Esophagus mucosa (tissue), 1 donor: ENCODE measurements around the gene ZNF618. TPM values are rescaled to one million over a fixed set of nuclear protein-coding genes. Genes with fewer than 3 reads are reported as not detected.

Experiments
- ATAC-seq: fragments of 200-7000 bp; cut with Tn5 transposase; one replicate; pipeline ENCODE4 v1.9.1; 2020
- total RNA-seq: library from RNA; stranded (reverse); gene quantifications from one replicate; pipeline ENCODE4 v1.2.4, GENCODE V29; 2023
- donor health status: DM: yes; HTN: yes; CAD: no.

ZNF618 gene
- total RNA-seq, 1 donor from 2014 or later: 2.0 TPM

DNA sequence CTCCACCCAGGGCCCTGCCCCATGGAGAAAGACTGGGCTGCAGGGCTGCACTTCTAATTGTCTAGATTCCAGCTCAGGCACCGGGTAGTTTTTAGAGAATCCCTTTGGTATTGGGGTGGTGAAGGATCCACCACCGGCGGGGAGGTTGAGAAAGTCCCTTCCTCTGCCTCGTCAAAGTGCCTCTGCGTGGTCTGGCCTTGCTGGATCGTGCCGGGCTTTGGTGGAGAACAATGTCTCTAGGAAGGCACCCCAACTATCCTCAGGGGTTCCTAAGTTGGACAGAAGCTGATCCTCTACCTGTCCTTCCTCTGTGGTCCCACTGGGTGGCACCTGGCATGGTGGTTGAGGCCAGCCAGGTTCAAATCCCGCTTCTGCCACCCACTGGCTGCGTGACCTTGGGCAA, 209.3 kb downstream of the ZNF618 start:
- ATAC-seq: no peak

GRCh38 chr9:114086009-114086408, 209.9 kb downstream of the ZNF618 start:
- no peak for ATAC-seq

GRCh38 chr9:114086607-114087006, 210.5 kb downstream of the ZNF618 start:
- no peak for ATAC-seq

DNA sequence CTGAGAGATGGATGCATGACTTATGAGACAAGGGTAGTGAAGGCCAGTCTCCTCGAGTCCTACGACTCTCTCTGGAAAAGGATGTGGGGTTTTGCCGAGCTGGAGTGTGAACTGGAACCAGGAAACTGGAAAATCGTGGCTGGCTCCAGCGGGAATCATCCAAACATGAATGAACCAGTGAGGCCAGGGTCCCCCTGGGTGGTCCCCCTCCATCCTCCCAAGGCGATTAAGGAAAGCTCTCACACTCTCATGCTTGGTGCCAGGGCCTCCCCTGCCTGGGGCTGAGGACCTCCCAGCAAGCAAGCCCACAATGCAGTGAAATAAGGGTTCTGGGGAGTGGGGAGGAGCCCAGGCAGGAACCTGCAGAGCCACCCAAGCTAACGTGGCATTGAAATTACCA, 211.6 kb downstream of the ZNF618 start:
- no peak for ATAC-seq

DNA sequence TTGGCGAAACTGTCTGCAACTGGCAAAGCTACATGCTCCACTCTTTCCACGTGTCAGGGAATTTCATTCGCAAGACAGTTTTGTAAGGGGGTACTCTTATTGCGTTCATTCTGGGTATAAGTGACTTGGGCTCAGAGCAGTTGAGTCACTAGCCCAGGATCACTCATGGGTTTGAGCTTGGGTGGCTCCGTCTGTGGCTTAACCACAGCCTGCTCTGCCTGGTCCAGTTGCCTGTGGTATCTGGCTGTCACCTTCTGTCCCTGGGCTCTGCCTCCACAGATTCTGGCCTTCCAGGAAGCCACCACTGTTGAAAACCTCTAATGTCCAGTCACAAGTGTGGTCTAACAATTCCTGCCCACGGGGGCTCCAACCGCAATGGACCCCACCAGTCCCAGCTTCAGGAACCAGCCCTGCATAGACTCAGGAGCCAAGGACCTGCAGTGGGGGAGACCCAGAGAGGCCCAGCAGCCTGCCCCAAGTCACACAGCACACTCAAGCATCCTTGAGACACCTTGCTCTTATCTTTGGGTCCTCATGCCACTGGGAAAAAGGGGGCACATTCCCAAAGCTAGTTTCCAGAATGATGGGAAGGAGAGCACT, 212.6 kb downstream of the ZNF618 start:
- no peak for ATAC-seq

DNA sequence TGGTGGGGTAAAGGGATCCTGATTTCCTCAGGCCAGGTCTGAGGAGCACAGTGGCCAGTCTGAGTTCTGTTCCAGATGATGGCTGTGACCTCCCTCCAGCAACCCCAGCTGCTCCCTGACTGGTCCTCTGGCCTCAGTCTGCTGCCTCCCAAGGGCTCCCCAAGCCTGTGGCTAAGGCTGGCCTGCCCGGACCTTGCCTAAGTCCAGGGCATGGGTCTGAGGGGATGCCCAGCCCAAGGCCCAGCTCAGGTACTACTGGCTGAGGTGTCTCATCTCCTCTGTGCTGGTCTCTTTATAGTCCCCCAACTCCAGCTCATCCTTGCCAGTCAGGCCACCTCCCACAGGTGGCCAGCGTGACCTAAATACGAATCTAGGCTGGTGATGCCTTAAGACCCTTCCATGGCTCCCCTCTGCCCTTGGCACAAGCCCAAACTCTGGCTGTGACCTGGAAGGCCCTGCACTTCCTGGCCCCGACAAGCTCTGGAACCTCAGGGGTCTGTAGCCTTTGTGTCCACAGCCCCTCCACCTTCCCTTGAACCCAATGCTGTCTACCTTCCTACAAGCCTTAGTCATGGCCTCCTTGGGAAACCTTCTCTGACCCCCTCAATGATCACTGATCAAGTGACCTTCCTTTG, 213.2 kb downstream of the ZNF618 start:
- ATAC-seq: no peak

- no peak for ATAC-seq
Observed at GRCh38 chr9:114090798-114091197, 214.7 kb downstream of the ZNF618 start.

GRCh38 chr9:114091711-114092110, 215.6 kb downstream of the ZNF618 start:
- no peak for ATAC-seq

GRCh38 chr9:114092336-114092735, 216.2 kb downstream of the ZNF618 start:
- no peak for ATAC-seq

DNA sequence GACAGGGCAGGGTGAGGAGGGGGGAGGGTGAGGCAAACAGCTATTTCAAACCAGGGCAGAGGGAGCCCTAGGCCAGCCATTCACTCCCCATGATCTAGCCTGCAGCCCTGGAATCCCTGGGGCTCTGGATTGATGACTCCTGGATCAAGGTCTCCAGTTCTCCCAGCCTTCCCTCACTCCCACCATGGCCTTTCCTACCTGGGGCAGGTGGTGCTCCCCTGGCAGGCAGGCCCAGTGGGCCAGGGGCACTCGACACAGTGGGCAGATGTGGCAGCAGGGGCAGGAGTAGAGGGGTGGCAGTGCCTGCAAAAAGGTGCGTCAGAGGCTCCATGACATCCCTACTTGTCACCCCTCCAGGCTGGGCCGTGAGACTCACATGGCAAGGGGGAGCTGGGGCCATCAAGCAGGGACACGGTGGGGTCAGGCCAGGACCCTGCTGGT, 216.9 kb downstream of the ZNF618 start:
- no peak for ATAC-seq

DNA sequence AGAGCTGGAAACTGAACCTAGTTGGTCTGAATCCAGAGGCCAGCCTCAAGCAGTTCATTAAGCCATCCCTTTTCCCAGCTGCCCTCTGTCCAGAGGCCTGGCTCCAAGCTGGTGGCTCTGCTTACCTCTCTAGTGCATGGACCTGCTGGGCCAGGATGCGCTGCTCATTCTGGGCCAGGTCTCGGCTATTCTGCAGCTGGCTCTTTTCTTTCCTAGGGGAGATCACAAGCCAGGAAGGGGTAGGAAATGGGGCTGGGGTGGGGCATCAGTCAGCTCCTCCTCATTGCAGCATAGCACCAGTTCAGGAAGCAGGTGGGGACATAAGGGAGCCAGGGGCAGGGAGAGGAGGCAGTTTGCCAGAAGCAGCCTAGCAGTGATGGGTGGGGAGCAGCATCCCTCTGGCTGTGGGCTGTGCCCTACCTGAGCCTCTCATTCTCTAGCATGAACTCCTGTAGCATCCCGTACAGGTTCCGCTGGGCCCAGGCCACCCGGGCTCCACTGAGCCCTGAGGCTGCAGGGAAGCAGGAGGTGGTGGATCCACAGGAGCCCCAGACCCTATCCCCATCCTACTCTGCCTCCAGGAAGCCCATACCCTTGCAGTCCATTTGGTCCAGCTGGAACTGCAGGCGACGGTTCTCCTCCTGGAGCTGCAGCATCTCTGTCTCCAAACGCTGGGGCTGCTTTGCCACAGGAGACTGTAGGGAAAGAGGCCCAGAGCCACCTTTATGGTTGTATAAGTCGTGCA, 217.8 kb downstream of the ZNF618 start:
- no peak for ATAC-seq

DNA sequence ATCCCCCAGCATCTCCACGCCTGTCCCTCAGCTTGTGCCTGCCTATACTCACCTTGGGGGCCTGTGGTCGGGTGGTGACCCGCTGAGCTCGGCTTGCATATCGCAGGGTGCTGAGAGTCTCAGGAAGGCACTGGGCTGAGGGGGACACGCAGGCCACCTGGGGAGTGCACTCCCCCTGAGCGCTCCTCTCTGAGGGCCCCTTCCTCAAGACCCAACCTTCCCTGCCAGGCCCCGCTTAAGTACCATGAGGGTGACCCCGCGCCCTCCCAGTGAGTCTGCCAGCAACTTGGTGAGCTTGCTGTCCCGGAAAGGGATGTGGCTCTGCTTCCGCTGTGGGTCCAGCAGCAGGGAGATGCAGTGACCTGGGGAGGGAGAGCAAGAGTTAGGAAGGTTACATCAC, 218.9 kb downstream of the ZNF618 start:
- ATAC-seq: no peak

- ATAC-seq: no peak
Observed at GRCh38 chr9:114096041-114096511, 220.0 kb downstream of the ZNF618 start.

GRCh38 chr9:114096866-114097612, 220.9 kb downstream of the ZNF618 start:
- no peak for ATAC-seq

DNA sequence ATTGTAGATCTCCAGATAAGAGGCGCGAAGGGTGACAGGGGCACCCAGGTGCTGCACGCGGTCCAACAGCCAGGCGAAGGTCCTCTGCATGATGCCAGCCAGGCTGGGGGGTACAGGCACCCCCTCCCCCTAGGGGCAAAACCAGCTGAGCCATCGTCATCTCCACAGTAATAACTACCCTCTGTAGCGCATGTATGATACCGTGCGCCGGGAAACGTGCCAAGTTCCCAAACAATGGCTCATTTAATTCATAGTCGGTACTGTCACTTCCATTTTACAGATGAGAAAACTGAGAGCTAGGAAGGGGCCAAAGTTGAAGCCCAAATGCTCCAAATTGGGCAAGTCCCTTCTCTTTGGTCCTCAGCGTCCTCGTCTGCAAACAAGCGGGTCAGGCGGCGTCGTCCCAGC, 221.5 kb downstream of the ZNF618 start:
- ATAC-seq: no peak

DNA sequence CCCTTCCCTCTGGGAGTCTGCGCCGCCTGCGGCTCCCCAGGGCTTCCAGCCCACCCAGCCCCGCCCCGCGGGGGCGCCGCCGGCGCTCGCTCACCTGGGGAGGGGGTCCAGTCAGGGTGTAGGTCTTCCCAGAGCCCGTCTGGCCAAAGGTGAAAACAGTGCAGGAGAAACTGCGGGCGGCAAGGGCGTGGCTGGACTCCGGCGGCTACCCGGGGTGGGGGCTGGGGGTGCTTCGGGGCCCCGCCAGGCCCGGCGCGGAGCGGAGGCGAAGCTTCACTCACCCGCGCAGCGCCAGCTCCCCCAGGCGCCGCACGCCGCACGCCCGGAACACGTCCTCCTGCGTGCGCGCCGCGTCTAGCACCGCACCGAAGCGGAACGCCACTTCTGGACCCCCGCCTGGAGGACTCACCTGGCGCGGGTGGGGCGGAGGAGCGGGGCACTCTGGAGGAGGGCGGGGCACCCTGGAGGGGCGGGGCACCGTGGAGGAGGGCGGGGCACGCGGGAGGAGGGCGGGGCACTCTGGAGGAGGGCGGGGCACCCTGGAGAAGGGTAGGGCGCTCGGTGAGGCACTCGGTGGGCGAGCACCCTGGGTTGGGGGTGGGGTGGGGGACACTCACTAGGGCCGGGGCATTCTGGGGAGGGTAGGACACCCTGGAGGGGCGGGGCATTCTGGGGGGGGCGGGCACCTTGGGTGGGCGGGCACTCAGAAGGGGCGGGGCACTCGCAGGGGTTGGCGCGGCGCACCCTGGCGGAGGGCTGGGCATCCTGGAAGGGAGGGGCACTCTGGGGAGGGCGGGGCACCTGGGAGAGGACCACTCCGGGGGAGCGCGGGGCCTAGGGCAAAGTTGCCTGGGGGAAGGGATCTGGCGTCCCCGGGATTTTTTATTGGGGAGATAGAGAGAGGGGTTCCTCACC, 222.2 kb downstream of the ZNF618 start:
- peak; percentile 86 for ATAC-seq

DNA sequence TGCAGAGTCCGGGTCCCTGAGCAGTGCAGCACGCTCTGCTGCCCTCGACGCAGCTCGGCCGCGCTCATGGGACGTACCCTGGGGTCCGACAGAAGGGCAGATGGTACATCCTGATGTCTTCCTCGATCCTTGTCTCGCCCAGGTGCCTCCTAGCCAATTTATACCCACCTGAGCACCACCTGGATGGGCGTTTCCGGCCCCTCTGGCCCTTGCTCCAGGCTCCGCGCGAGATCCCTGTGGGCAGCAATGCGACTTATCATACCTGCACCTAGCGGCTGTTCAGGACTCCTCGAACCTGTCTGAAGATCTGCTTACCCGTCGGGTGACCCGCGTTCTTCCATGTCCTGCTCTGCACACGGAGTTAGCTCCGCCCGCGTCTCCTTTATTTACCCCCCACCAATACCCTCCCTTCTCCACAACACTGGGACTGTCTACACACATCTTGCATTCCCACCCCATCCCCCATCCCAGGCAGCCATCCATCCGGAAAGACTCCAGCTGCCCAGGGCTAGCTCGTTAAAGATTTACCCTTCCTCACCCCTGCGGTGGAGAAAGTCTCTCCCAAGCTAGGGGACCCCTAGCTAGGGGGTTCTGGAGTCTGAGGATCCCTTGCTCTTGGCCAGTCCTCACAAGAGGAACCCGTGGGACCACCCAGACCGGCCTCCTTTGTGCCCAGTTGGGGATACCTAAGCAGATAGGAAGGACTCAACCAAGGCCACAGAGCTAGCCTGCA, 223.0 kb downstream of the ZNF618 start, which contains the start of gene KIF12:
Gene KIF12, minus strand, starts transcription at position 357 of the 733 bp plus-strand sequence. Its CDS starts 16 bp downstream, at position 341.
- peak; percentile 4 for ATAC-seq

- ATAC-seq: no peak
Observed at GRCh38 chr9:114099669-114100270, 223.7 kb downstream of the ZNF618 start.

DNA sequence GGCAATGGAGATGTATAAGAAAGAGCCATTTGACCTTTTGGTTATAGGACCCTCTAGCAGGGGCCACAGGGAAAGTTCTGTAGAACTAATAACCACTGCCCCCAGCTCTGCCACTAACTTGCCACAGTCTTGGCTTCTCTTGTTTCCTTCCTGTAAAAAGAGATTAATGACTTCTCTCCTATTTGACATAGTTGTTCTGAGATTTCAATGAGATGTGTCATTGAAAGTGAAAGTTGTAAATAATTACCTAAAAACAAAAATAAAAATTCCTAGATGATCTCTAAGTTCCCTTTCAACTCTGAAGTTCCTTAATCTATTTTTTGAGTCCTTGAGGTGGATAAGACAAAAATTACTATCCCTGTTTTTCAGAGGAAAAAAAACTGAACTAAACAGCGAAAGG, 224.4 kb downstream of the ZNF618 start:
- no peak for ATAC-seq

GRCh38 chr9:114102484-114102883, 226.4 kb downstream of the ZNF618 start:
- ATAC-seq: no peak

DNA sequence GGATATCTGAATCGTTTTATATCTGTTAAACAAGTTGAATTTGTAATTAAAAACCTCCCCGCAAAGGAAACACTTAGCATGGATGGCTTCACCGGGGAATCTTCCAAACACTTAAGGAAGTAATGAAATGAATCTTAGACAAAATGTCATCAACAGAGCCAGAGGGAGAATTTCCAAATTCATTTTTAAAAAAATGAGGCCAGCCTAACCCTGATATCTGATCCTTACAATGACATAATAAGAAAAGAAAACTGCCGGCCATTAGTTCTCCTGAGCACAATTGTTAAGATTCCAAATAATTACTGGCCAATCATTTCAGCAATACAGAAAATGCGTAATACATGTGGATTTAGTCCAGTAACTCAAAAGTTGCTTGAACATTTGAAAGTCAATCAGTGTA, 229.1 kb downstream of the ZNF618 start:
- ATAC-seq: no peak
